CD4-positive, alpha-beta T cell treated with Interleukin-1 beta for 1 hour (primary cell): ENCODE measurements around the gene SYT1.

Experiments used
- DNase-seq, 2 donors: peaks; one replicate each; pipeline ENCODE4 v3.0.0-alpha.2; 2020 to 2022

Gene SYT1

GRCh38 chr12:79454338-79454843, 589.8 kb downstream of the SYT1 start:
- no peak for DNase-seq

GRCh38 chr12:79455286-79455685, 590.7 kb downstream of the SYT1 start:
- DNase-seq: no peak

GRCh38 chr12:79482323-79482722, 617.7 kb downstream of the SYT1 start:
- DNase-seq: no peak

- DNase-seq: no peak
Measured at GRCh38 chr12:79482921-79483320, 618.3 kb downstream of the SYT1 start.

GRCh38 chr12:79486154-79486553, 621.6 kb downstream of the SYT1 start:
- DNase-seq: no peak

GRCh38 chr12:79487386-79488110, 623.0 kb downstream of the SYT1 start:
- DNase-seq: no peak
